ENCODE measurements around the gene HAVCR1.

Gene HAVCR1

GRCh38 chr5:157059093-157059539 is at the start of gene HAVCR1:
TSS of gene HAVCR1 (minus strand) at chr5:157059116. CDS start at chr5:157057943, 1,173 bp downstream.
- Histone ChIP-seq H3K4me3 (ENCODE audit: low read depth in 1 of 2, low read length in 2 of 2) (no peak within 1 kb of the TSS), H3K36me3 (ENCODE audit: insufficient read depth, low read length) (no peaks in the 10 kb centered on the region), H3K27ac (ENCODE audit: low read length) (no peak within 1 kb of the TSS), H3K79me2 (ENCODE audit: insufficient read depth, low read length) (no peaks in the 10 kb centered on the region), H3K9ac (ENCODE audit: low read depth, low read length) (no peak within 1 kb of the TSS), H3K9me3 (ENCODE audit: insufficient read depth, low read length, severe bottlenecking) (no peaks in the 10 kb centered on the region), H3K4me2 (ENCODE audit: insufficient read depth, low read length) (no peak within 1 kb of the TSS), H4K20me1 (ENCODE audit: insufficient read depth, low read length) (no peaks in the 10 kb centered on the region), H3K27me3 (ENCODE audit: insufficient read depth, low read length, poor library complexity) (no peaks in the 10 kb centered on the region), H2AFZ (ENCODE audit: low read depth, low read length) (no peak within 1 kb of the TSS), H3K4me1 (ENCODE audit: insufficient read depth, low read length) (no peaks in the 10 kb centered on the region)
- no peak for DNase-seq
- TF ChIP-seq CTCF (IDR thresholded peaks at IDR 0.05; ENCODE audit: borderline replicate concordance, extremely low read depth, low read length, poor library complexity, severe bottlenecking) (no peak), EZH2 (IDR thresholded peaks at IDR 0.05; ENCODE audit: borderline replicate concordance, low read depth, low read length, severe bottlenecking) (no peak)
- ATAC-seq (ENCODE audit: insufficient read depth, low read depth) = no peak

- no peak overlapping the region for H3K9ac ChIP-seq (ENCODE audit: low read depth, low read length)
- H3K9me3 ChIP-seq (ENCODE audit: insufficient read depth, low read length, severe bottlenecking) = no peaks in the 10 kb centered on the region
- no peaks in the 10 kb centered on the region for H4K20me1 ChIP-seq (ENCODE audit: insufficient read depth, low read length)
- no peaks in the 10 kb centered on the region for H3K79me2 ChIP-seq (ENCODE audit: insufficient read depth, low read length)
- H3K4me1 ChIP-seq (ENCODE audit: insufficient read depth, low read length) = no peaks in the 10 kb centered on the region
- H3K27ac ChIP-seq (ENCODE audit: low read length) = no peak overlapping the region
- H2AFZ ChIP-seq (ENCODE audit: low read depth, low read length) = no peak overlapping the region
- TF ChIP-seq EZH2 (IDR thresholded peaks at IDR 0.05; ENCODE audit: borderline replicate concordance, low read depth, low read length, severe bottlenecking) (no peak), CTCF (IDR thresholded peaks at IDR 0.05; ENCODE audit: borderline replicate concordance, extremely low read depth, low read length, poor library complexity, severe bottlenecking) (no peak)
- H3K36me3 ChIP-seq (ENCODE audit: insufficient read depth, low read length) = no peaks in the 10 kb centered on the region
- no peak overlapping the region for H3K4me3 ChIP-seq (ENCODE audit: low read depth in 1 of 2, low read length in 2 of 2)
- ATAC-seq (ENCODE audit: insufficient read depth, low read depth) (no peak), DNase-seq (no peak)
- no peaks in the 10 kb centered on the region for H3K27me3 ChIP-seq (ENCODE audit: insufficient read depth, low read length, poor library complexity)
- H3K4me2 ChIP-seq (ENCODE audit: insufficient read depth, low read length) = no peak overlapping the region
Observed at GRCh38 chr5:157107508-157107907, 48.6 kb upstream of the HAVCR1 start.

GRCh38 chr5:157106630-157107461 is 47.9 kb upstream of the HAVCR1 start:
- TF ChIP-seq CTCF (IDR thresholded peaks at IDR 0.05; ENCODE audit: borderline replicate concordance, extremely low read depth, low read length, poor library complexity, severe bottlenecking) (no peak), EZH2 (IDR thresholded peaks at IDR 0.05; ENCODE audit: borderline replicate concordance, low read depth, low read length, severe bottlenecking) (no peak)
- Histone ChIP-seq H3K9me3 (ENCODE audit: insufficient read depth, low read length, severe bottlenecking) (no peaks in the 10 kb centered on the region), H3K4me2 (ENCODE audit: insufficient read depth, low read length) (no peak overlapping the region), H3K27ac (ENCODE audit: low read length) (no peak overlapping the region), H3K79me2 (ENCODE audit: insufficient read depth, low read length) (no peaks in the 10 kb centered on the region), H3K4me1 (ENCODE audit: insufficient read depth, low read length) (no peaks in the 10 kb centered on the region), H3K9ac (ENCODE audit: low read depth, low read length) (no peak overlapping the region), H3K27me3 (ENCODE audit: insufficient read depth, low read length, poor library complexity) (no peaks in the 10 kb centered on the region), H3K4me3 (ENCODE audit: low read depth in 1 of 2, low read length in 2 of 2) (no peak overlapping the region), H2AFZ (ENCODE audit: low read depth, low read length) (no peak overlapping the region), H4K20me1 (ENCODE audit: insufficient read depth, low read length) (no peaks in the 10 kb centered on the region), H3K36me3 (ENCODE audit: insufficient read depth, low read length) (no peaks in the 10 kb centered on the region)
- no peak for DNase-seq
- no peak for ATAC-seq (ENCODE audit: insufficient read depth, low read depth)

Data from DND-41 (cell line).